GM12892 (cell line): ENCODE measurements around the gene HTR4. TPM values are rescaled to one million over a fixed set of nuclear protein-coding genes. Genes with fewer than 3 reads are reported as not detected.

Experiments used
- DNase-seq: peaks from one replicate; pipeline ENCODE4 v3.0.0; 2011; ENCODE audit not compliant: insufficient read length
- FAIRE-seq: peaks from 2 replicates; lab custom pipeline; 2011; peaks lifted over from hg19 to GRCh38; lab: Jason Lieb, UNC
- POLR2A ChIP-seq: IDR thresholded peaks from 2 replicates; pipeline ENCODE4 v1.6.1; 2011; ENCODE audit warnings: low read depth, low read length, control low read depth
- POLR2AphosphoS5 ChIP-seq: IDR thresholded peaks from 2 replicates; pipeline ENCODE4 v1.6.1; 2011; ENCODE audit warnings: low read depth, low read length, control low read depth
- TAF1 ChIP-seq: IDR thresholded peaks from 2 replicates; pipeline ENCODE4 v1.6.1; 2011; ENCODE audit warnings: low read depth, mild to moderate bottlenecking, control low read depth, low read length, borderline replicate concordance
- polyA plus RNA-seq: library from polyadenylated mRNA; unstranded; fragments of >200 nt; gene quantifications from one replicate; pipeline ENCODE4 v1.2.1, GENCODE V29; 2012; ENCODE audit warnings: missing spikeins, inconsistent platforms; ENCODE audit not compliant: missing spikeins

HTR4 gene
- polyA plus RNA-seq, result not detected

DNA sequence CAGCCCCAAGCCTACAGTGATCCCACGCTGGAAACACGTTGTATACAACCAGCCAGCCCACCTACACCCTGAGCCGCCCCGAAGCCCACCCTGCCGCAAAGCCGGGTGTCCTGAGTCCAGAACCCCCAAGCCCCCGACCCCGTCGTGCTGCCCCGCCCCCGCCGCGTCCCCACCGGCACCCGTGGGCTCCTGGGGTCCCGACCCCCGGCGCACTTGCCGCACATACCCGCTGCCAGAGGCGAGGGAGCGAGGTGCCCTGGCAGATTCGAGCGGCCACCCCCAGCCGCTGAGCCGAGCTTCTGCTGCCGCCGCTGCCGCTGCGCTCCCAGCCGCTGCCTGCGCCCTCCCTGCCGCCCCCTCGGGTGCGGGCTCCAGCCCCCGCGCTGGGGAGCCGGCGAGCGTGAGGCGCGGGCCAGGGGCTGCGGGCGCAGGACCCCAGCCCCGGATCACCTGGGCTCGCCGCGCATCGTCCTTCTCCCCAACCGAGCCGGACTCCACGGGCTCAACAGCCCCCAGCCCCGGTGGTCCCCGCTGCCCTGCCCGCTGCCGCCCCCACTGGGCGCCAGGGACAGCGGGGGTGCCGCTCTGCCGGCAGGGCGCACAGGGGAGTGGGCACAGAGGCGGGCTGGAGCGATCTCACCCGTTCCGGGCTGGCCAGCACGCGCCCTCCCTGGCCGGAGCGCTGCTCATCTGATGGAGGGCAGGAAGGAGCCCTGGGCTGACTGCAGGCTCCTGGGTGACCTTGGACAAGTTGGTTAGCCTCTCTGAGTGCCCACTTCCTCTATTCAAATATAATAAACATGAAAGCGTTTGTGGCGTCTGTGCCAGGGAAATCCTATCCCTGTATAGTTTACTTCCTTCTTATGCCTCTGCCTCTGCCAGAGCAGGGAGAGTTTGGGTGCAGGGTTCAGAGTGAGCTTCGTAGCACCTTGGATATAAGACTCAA, at the start of gene HTR4:
HTR4 (minus strand) TSS at position 692 of the 946 bp plus-strand sequence. CDS start 17,513 bp downstream, outside the sequence.
- no peak for TF ChIP-seq POLR2A
- no peak for TF ChIP-seq TAF1
- TF ChIP-seq POLR2AphosphoS5, result no peak
- DNase-seq (no peak), FAIRE-seq (no peak)

- no peak for TF ChIP-seq TAF1
- DNase-seq (no peak), FAIRE-seq (no peak)
Observed at GRCh38 chr5:148702019-148702596, 47.8 kb upstream of the HTR4 start.

GRCh38 chr5:148699028-148699427, 44.7 kb upstream of the HTR4 start:
- no peak for TF ChIP-seq POLR2A
- no peak for TF ChIP-seq POLR2AphosphoS5
- no peak for TF ChIP-seq TAF1
- DNase-seq (no peak), FAIRE-seq (no peak)

DNA sequence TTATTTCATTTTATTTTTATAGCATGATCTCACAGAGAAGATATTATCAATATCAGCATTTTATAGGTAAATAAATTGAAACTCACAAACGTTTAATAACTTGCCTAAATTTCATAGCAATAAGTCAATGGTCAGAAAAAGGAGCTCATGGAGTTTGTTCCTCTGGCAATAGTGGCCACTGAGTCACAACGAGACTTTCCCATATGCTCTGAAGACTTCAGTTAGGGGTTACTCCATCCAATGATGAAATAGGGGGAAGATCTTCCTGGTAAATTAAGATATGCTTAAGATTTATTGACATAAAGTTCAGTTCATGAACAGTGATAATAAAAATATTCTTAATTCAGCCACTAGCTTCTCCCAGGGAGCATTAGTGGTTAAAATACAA, 43.5 kb upstream of the HTR4 start:
- TF ChIP-seq POLR2AphosphoS5, result no peak
- no peak for TF ChIP-seq POLR2A
- no peak for TF ChIP-seq TAF1
- FAIRE-seq (no peak), DNase-seq (no peak)

GRCh38 chr5:148697180-148697808, 43.0 kb upstream of the HTR4 start:
- DNase-seq, result no peak
- no peak for FAIRE-seq
- no peak for TF ChIP-seq TAF1

DNA sequence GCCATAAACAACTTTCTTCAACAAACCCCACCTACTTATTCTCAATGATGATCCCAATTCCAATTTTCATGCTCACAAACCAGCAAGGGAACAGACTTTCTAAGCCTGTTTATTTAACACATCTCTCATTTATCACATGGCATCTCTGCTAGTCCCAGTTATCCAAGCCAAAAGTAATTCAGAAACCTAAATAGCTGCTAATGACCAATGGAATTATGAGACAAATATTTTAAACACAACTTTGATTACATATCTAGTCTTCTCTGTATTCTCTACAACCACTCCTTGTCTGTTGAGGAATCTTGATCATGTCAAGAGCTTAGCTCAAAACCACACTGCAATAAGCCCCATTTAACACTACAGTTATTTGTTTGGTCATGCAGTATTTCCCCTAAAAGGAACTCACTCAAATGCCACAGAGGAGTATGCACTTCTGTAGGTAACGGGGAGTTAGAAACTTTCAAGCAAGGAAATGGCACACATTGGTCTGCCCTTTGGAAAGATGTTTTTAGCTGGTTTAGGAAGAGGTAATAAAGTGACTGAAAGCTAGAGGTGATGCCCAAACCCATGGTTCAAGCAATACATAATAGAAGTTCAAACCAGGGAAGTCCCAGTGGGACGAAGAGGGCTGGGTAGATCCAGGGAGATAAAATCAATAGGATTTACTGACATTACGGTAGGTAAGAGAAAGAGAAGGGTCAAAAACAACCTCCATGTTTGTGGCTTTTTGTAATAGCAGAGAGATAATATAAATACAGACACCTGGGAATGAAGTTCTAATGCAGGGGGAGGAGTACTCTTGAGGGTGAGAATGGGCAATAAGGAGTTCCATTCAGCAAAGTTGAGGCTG, 42.1 kb upstream of the HTR4 start:
- no peak for DNase-seq
- no peak for FAIRE-seq
- no peak for TF ChIP-seq TAF1
- no peak for TF ChIP-seq POLR2AphosphoS5
- TF ChIP-seq POLR2A, result no peak

DNA sequence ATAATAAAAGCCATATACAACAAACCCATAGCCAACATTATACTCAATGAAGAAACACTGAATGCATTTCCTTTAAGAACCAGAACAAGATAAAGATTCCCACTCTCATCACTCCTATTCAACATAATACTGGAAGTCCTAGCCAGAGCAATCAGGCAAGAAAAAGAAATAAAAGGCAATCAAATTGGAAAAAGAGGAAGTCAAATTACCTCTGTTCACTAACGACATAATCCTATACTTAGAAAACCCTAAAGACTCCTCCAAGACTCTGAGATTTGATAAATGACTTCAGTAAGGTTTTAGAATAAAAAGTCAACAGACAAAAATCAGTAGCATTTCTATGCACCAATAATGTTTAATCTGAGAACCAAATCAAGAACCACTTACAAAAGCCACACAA, 36.6 kb upstream of the HTR4 start:
- FAIRE-seq (no peak), DNase-seq (no peak)

DNA sequence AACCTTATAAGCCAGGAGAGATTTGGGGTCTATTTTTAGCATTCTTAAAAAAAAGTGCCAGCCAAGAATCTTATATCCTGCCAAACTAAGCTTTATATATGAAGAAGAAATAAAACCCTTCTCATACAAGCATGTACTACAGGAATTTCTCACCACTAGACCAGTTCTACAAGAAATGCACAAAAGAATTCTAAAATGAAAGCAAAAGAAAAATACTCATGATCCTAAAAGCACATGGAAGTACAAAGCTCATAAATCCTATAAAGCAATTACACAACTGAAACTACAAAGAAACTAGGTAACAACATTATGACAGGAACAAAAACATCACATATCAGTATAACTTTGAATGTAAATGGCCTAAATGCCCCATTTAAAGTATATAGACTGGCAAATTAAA, 34.5 kb upstream of the HTR4 start:
- no peak for TF ChIP-seq POLR2A
- TF ChIP-seq TAF1, result no peak
- TF ChIP-seq POLR2AphosphoS5, result no peak
- no peak for FAIRE-seq
- no peak for DNase-seq

More for the DNA sequence above, 36.6 kb upstream of the HTR4 start:
- TF ChIP-seq TAF1, result no peak
- no peak for TF ChIP-seq POLR2AphosphoS5
- TF ChIP-seq POLR2A, result no peak

GRCh38 chr5:148687871-148688270, 33.5 kb upstream of the HTR4 start:
- DNase-seq (no peak), FAIRE-seq (no peak)
- TF ChIP-seq POLR2AphosphoS5, result no peak
- TF ChIP-seq TAF1, result no peak
- TF ChIP-seq POLR2A, result no peak

GRCh38 chr5:148687427-148687826, 33.1 kb upstream of the HTR4 start:
- TF ChIP-seq POLR2A (no peak), TAF1 (no peak), POLR2AphosphoS5 (no peak)
- DNase-seq (no peak), FAIRE-seq (no peak)

DNA sequence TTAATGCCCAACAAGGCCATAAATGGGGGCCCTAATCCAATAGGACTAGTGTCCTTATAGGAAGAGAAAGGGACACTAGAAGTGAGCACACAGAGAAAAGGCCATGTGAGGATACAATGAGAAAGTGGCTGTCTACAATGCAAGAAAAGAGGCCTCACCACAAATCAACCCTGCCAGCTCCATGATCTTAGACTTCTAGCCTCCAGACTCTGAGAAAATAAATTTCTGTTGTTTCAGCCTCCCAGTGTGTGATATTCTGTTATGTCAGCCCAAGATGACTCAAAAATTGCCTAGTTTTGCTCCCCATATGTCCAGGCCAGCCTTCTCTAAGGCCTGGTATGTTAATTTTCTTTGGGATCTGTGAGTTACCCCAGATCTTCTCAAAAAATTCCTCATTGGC, 32.3 kb upstream of the HTR4 start:
- no peak for TF ChIP-seq POLR2AphosphoS5
- TF ChIP-seq TAF1, result no peak
- no peak for TF ChIP-seq POLR2A
- no peak for DNase-seq
- no peak for FAIRE-seq

- DNase-seq (no peak), FAIRE-seq (no peak)
- TF ChIP-seq POLR2AphosphoS5, result no peak
Observed at GRCh38 chr5:148685520-148686134, 31.3 kb upstream of the HTR4 start.
